HCT116 (cell line): ENCODE data around the gene LRP1B. TPM values are rescaled to one million over a fixed set of nuclear protein-coding genes. Genes with fewer than 3 reads are reported as not detected.

ENCODE experiments used
- ATAC-seq: fragments of 200-7000 bp; cut with Tn5 transposase; 2 replicates; pipeline ENCODE4 v1.9.1; 2020; ENCODE audit warnings: mild to moderate bottlenecking, moderate library complexity
- BruUV-seq: library from RNA; stranded (reverse); fragments of 400-500 nt; replicated peaks from 2 replicates; lab custom pipeline; 2021; lab: Mats Ljungman, UMichigan
- CTCF ChIA-PET: fragments of 300-600 bp; sonication (Branson Sonifier 250); formaldehyde crosslinking; loops from one replicate; lab custom pipeline; 2021; ENCODE audit warnings: antibody characterized with exemption; lab: Charles Lee
- POLR2A ChIA-PET: fragments of 300-600, 350-600 bp; sonication (Branson Sonifier 250); formaldehyde crosslinking; loops from one replicate; lab custom pipeline; 2021; ENCODE audit warnings: antibody characterized with exemption; lab: Charles Lee
- RAD21 ChIA-PET, 2 experiments: fragments of 300-600 bp; sonication (Branson Sonifier 250); formaldehyde crosslinking; loops; one replicate each; lab custom pipeline; 2023; ENCODE audit warnings: low total read pairs in 2 of 2; ENCODE audit not compliant: uncharacterized antibody in 2 of 2, unreplicated experiment in 2 of 2, low non-redundant PET in 1 of 2; lab: Charles Lee
- DNase-seq: peaks from one replicate; pipeline ENCODE4 v3.0.0-alpha.2; 2010; ENCODE audit warnings: low read depth, low spot score
- H2AFZ ChIP-seq: fragments of 200-600 bp; shearing (Covaris generic), sonication (generic); 2 replicates; pipeline ENCODE4 v1.6.1; 2017; ENCODE audit warnings: low read depth, mixed run types, mixed read lengths, antibody characterized with exemption, low read length; ENCODE audit not compliant: poor library complexity, severe bottlenecking
- H3K27ac ChIP-seq: 2 replicates; pipeline ENCODE4 v1.5.1; 2012; ENCODE audit warnings: low read depth, low read length
- H3K27me3 ChIP-seq: fragments of 200-600 bp; sonication (generic); 2 replicates; pipeline ENCODE4 v1.6.1; 2016; ENCODE audit warnings: mixed run types, low read length, mixed read lengths; ENCODE audit not compliant: insufficient read depth
- H3K36me3 ChIP-seq, 2 experiments: fragments of 200-500 bp in 1 of 2; fragments of 200-600 bp in 1 of 2; sonication (Bioruptor generic) in 1 of 2; sonication (generic) in 1 of 2; 2 replicates each; pipeline versions ENCODE4 v1.5.1 to v1.6.1; 2014 to 2016; ENCODE audit warnings: low read length in 2 of 2, inconsistent platforms in 1 of 2, mixed read lengths in 1 of 2, mixed run types in 1 of 2; ENCODE audit not compliant: insufficient read depth in 2 of 2, control insufficient read depth in 1 of 2
- H3K4me1 ChIP-seq, 2 experiments: fragments of 200-600 bp in 1 of 2; sonication (generic) in 1 of 2; 2 replicates each; pipeline versions ENCODE4 v1.5.1 to v1.6.1; 2012 to 2017; ENCODE audit warnings: low read length in 2 of 2, inconsistent platforms in 1 of 2, mild to moderate bottlenecking in 1 of 2, mixed read lengths in 1 of 2, mixed run types in 1 of 2, moderate library complexity in 1 of 2; ENCODE audit not compliant: insufficient read depth in 2 of 2, control insufficient read depth in 1 of 2
- H3K4me2 ChIP-seq: fragments of 200-600 bp; sonication (generic); 2 replicates; pipeline ENCODE4 v1.6.1; 2017; ENCODE audit warnings: mixed run types, low read length, mixed read lengths
- H3K4me3 ChIP-seq, 2 experiments: fragments of 200-600 bp in 1 of 2; sonication (generic) in 1 of 2; replicated peaks in 1 of 2; 2 replicates each; pipeline ENCODE4 v1.5.1; 2011 to 2016; ENCODE audit warnings: low read length in 2 of 2, control low read depth in 1 of 2, low read depth in 1 of 2, mild to moderate bottlenecking in 1 of 2, mixed read lengths in 1 of 2, mixed run types in 1 of 2
- H3K79me2 ChIP-seq: fragments of 200-600 bp; sonication (generic); 2 replicates; pipeline ENCODE4 v1.6.1; 2017; ENCODE audit warnings: mild to moderate bottlenecking, mixed run types, low read length, moderate library complexity, mixed read lengths; ENCODE audit not compliant: insufficient read depth
- H3K9ac ChIP-seq: fragments of 200-600 bp; sonication (generic); 2 replicates; pipeline ENCODE4 v1.6.1; 2016; ENCODE audit warnings: low read length, mixed read lengths
- H3K9me2 ChIP-seq: fragments of 200-600 bp; sonication (generic), shearing (Covaris generic); 2 replicates; pipeline ENCODE4 v1.6.1; 2017; ENCODE audit warnings: mixed run types, mild to moderate bottlenecking, moderate library complexity; ENCODE audit not compliant: insufficient read depth
- H3K9me3 ChIP-seq, 2 experiments: fragments of 200-500 bp in 1 of 2; fragments of 200-600 bp in 1 of 2; sonication (Bioruptor generic) in 1 of 2; sonication (generic) in 1 of 2; 2 replicates each; pipeline ENCODE4 v1.6.1; 2014 to 2017; ENCODE audit warnings: low read length in 2 of 2, mixed read lengths in 2 of 2, inconsistent platforms in 1 of 2, low read depth in 1 of 2, mild to moderate bottlenecking in 1 of 2, mixed run types in 1 of 2, moderate library complexity in 1 of 2; ENCODE audit not compliant: control insufficient read depth in 1 of 2, insufficient read depth in 1 of 2
- H4K20me1 ChIP-seq: fragments of 200-600 bp; sonication (generic), shearing (Covaris generic); 2 replicates; pipeline ENCODE4 v1.6.1; 2017; ENCODE audit warnings: mixed run types, mild to moderate bottlenecking, moderate library complexity; ENCODE audit not compliant: insufficient read depth
- CBX3 ChIP-seq: IDR thresholded peaks from 2 replicates; pipeline ENCODE4 v1.6.1; 2012; ENCODE audit warnings: low read depth
- CEBPB ChIP-seq: IDR thresholded peaks from 2 replicates; pipeline ENCODE4 v1.6.1; 2012; ENCODE audit warnings: low read depth
- EGR1 ChIP-seq: IDR thresholded peaks from 2 replicates; pipeline ENCODE4 v1.6.1; 2012; ENCODE audit warnings: low read depth
- ELF1 ChIP-seq: IDR thresholded peaks from 2 replicates; pipeline ENCODE4 v1.6.1; 2012; ENCODE audit warnings: low read depth, borderline replicate concordance
- FOSL1 ChIP-seq: IDR thresholded peaks from 2 replicates; pipeline ENCODE4 v1.6.1; 2012; ENCODE audit warnings: low read depth
- POLR2A ChIP-seq: IDR thresholded peaks from 2 replicates; pipeline ENCODE4 v1.7.0; 2011; ENCODE audit warnings: borderline replicate concordance; ENCODE audit not compliant: insufficient read depth, insufficient read length; ENCODE audit errors: extremely low read depth
- RAD21 ChIP-seq: IDR thresholded peaks from 2 replicates; pipeline ENCODE4 v1.6.1; 2012; ENCODE audit warnings: low read depth, mild to moderate bottlenecking
- SIN3A ChIP-seq: IDR thresholded peaks from 2 replicates; pipeline ENCODE4 v1.6.1; 2012; ENCODE audit warnings: low read depth
- SP1 ChIP-seq: IDR thresholded peaks from 2 replicates; pipeline ENCODE4 v1.6.1; 2012; ENCODE audit warnings: low read depth
- SRF ChIP-seq: IDR thresholded peaks from 2 replicates; pipeline ENCODE4 v1.6.1; 2012; ENCODE audit warnings: low read depth
- TCF7L2 ChIP-seq: IDR thresholded peaks from 2 replicates; pipeline ENCODE4 v1.7.0; 2011; ENCODE audit warnings: borderline replicate concordance, inconsistent platforms; ENCODE audit not compliant: insufficient read depth, insufficient read length; ENCODE audit errors: extremely low read depth
- YY1 ChIP-seq: IDR thresholded peaks from 2 replicates; pipeline ENCODE4 v1.6.1; 2011; ENCODE audit warnings: low read length, low read depth, moderate library complexity, mild to moderate bottlenecking; ENCODE audit not compliant: insufficient replicate concordance; ENCODE audit errors: extremely low read depth
- ZNF274 ChIP-seq: fragments of 200-500 bp; sonication (Bioruptor generic); IDR thresholded peaks from 2 replicates; pipeline ENCODE4 v1.6.1; 2014; ENCODE audit warnings: mild to moderate bottlenecking, low read depth, low read length, inconsistent platforms
- intact Hi-C: fragments of 100-400 bp; cut with micrococcal nuclease; formaldehyde crosslinking; loops from 2 replicates; pipeline ENCODE4 v1.10.0; 2022
- total RNA-seq: library from RNA; stranded (reverse); gene quantifications from one replicate; pipeline ENCODE4 v1.2.1, GENCODE V29; 2021; ENCODE audit not compliant: unreplicated experiment
- TF ChIP-seq, protein P1 (sequence below): IDR thresholded peaks from 2 replicates; pipeline ENCODE4 v1.6.1; 2012
- TF ChIP-seq, protein P2 (sequence below), 3 experiments: fragments of 200-600 bp in 1 of 3; sonication (generic) in 1 of 3; IDR thresholded peaks in 2 of 3; conservative IDR thresholded peaks in 1 of 3; 2 replicates each; pipeline ENCODE4 v1.5.1; 2012 to 2017; ENCODE audit warnings: low read depth in 2 of 3, low read length in 2 of 3, antibody characterized with exemption in 1 of 3, borderline replicate concordance in 1 of 3, control low read depth in 1 of 3, mild to moderate bottlenecking in 1 of 3, mixed read lengths in 1 of 3, mixed run types in 1 of 3, moderate library complexity in 1 of 3; ENCODE audit not compliant: insufficient read depth in 1 of 3
- TF ChIP-seq, protein P3 (sequence below): IDR thresholded peaks from 2 replicates; pipeline ENCODE4 v1.6.1; 2012; ENCODE audit warnings: low read depth
- TF ChIP-seq, protein P4 (sequence below): IDR thresholded peaks from 2 replicates; pipeline ENCODE4 v1.6.1; 2012
- TF ChIP-seq, protein P5 (sequence below): IDR thresholded peaks from 2 replicates; pipeline ENCODE4 v1.6.1; 2011; ENCODE audit warnings: mild to moderate bottlenecking, low read length, moderate library complexity; ENCODE audit not compliant: insufficient replicate concordance; ENCODE audit errors: extremely low read depth

The LRP1B gene
- total RNA-seq, 1 experiment from 2014 or later, result 0.34 TPM

DNA sequence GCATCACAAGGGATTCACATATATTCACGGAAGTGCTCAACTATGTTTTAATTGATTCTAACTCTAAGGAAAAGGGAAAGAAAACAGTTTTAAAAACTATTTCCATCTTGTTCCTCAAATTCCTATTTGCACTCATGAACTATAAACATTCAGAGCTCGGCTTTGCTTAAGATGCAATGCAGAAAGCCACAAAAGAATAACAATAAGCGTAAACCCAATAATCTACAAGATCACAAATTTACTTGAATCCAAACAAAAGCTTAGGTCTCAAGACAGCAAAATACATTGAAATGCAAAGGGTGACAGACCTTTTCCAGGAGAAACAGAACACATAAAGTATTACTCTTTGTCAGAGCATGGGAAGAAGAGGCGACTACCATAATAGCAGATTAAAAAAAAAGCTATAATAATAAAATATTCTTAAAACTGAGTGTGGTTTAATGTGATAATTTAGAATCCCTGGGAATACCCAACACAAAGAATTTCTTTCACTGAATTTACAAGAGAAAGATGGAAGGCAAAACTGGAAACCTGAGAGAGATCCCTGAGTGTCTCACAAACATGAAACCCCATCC is 1094.9 kb downstream of the LRP1B start:
- Histone ChIP-seq H3K79me2 (no peaks in the 10 kb centered on the region), H3K4me1 (no peaks in the 10 kb centered on the region), H3K27ac (no peak overlapping the region), H3K36me3 (no peaks in the 10 kb centered on the region), H4K20me1 (no peaks in the 10 kb centered on the region), H3K27me3 (no peaks in the 10 kb centered on the region), H3K9me2 (no peaks in the 10 kb centered on the region), H3K4me2 (no peak overlapping the region), H3K9me3 (no peaks in the 10 kb centered on the region)
- DNase-seq, result no peak
- RAD21 ChIA-PET, result no interaction called here
- ATAC-seq, result no peak
- intact Hi-C loops, result no loop called here
- CTCF ChIA-PET, result no interaction called here
- TF ChIP-seq EGR1 (no peak), POLR2A (no peak), CBX3 (no peak), TCF7L2 (no peak), SRF (no peak), CEBPB (no peak), SP1 (no peak), FOSL1 (no peak), SIN3A (no peak), RAD21 (no peak), ZNF274 (no peak), ELF1 (no peak), YY1 (no peak)
- TF ChIP-seq, protein P1, sequence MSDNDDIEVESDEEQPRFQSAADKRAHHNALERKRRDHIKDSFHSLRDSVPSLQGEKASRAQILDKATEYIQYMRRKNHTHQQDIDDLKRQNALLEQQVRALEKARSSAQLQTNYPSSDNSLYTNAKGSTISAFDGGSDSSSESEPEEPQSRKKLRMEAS, result no peak
- TF ChIP-seq, protein P2, sequence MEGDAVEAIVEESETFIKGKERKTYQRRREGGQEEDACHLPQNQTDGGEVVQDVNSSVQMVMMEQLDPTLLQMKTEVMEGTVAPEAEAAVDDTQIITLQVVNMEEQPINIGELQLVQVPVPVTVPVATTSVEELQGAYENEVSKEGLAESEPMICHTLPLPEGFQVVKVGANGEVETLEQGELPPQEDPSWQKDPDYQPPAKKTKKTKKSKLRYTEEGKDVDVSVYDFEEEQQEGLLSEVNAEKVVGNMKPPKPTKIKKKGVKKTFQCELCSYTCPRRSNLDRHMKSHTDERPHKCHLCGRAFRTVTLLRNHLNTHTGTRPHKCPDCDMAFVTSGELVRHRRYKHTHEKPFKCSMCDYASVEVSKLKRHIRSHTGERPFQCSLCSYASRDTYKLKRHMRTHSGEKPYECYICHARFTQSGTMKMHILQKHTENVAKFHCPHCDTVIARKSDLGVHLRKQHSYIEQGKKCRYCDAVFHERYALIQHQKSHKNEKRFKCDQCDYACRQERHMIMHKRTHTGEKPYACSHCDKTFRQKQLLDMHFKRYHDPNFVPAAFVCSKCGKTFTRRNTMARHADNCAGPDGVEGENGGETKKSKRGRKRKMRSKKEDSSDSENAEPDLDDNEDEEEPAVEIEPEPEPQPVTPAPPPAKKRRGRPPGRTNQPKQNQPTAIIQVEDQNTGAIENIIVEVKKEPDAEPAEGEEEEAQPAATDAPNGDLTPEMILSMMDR (IDR thresholded peaks at IDR 0.05 in 2 of 3, conservative IDR thresholded peaks at IDR 0.05 in 1 of 3; ENCODE audit: borderline replicate concordance in 1 of 3, insufficient read depth in 1 of 3, low read depth in 2 of 3, low read length in 2 of 3), result no peak
- TF ChIP-seq, protein P3, sequence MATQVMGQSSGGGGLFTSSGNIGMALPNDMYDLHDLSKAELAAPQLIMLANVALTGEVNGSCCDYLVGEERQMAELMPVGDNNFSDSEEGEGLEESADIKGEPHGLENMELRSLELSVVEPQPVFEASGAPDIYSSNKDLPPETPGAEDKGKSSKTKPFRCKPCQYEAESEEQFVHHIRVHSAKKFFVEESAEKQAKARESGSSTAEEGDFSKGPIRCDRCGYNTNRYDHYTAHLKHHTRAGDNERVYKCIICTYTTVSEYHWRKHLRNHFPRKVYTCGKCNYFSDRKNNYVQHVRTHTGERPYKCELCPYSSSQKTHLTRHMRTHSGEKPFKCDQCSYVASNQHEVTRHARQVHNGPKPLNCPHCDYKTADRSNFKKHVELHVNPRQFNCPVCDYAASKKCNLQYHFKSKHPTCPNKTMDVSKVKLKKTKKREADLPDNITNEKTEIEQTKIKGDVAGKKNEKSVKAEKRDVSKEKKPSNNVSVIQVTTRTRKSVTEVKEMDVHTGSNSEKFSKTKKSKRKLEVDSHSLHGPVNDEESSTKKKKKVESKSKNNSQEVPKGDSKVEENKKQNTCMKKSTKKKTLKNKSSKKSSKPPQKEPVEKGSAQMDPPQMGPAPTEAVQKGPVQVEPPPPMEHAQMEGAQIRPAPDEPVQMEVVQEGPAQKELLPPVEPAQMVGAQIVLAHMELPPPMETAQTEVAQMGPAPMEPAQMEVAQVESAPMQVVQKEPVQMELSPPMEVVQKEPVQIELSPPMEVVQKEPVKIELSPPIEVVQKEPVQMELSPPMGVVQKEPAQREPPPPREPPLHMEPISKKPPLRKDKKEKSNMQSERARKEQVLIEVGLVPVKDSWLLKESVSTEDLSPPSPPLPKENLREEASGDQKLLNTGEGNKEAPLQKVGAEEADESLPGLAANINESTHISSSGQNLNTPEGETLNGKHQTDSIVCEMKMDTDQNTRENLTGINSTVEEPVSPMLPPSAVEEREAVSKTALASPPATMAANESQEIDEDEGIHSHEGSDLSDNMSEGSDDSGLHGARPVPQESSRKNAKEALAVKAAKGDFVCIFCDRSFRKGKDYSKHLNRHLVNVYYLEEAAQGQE, result no peak
- TF ChIP-seq, protein P4, sequence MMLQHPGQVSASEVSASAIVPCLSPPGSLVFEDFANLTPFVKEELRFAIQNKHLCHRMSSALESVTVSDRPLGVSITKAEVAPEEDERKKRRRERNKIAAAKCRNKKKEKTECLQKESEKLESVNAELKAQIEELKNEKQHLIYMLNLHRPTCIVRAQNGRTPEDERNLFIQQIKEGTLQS, result no peak
- TF ChIP-seq, protein P5, sequence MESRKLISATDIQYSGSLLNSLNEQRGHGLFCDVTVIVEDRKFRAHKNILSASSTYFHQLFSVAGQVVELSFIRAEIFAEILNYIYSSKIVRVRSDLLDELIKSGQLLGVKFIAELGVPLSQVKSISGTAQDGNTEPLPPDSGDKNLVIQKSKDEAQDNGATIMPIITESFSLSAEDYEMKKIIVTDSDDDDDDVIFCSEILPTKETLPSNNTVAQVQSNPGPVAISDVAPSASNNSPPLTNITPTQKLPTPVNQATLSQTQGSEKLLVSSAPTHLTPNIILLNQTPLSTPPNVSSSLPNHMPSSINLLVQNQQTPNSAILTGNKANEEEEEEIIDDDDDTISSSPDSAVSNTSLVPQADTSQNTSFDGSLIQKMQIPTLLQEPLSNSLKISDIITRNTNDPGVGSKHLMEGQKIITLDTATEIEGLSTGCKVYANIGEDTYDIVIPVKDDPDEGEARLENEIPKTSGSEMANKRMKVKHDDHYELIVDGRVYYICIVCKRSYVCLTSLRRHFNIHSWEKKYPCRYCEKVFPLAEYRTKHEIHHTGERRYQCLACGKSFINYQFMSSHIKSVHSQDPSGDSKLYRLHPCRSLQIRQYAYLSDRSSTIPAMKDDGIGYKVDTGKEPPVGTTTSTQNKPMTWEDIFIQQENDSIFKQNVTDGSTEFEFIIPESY, result no peak
- TF ChIP-seq, all 23 proteins: peak for 0
- BruUV-seq, result no TSS peak
- Histone ChIP-seq H2AFZ (no peak overlapping the region), H3K4me3 (no peak overlapping the region), H3K9ac (no peak overlapping the region)
- POLR2A ChIA-PET, result no interaction called here
